Measurements from ENCODE around the gene CDH23. TPM values are rescaled to one million over a fixed set of nuclear protein-coding genes. Genes with fewer than 3 reads are reported as not detected.
"Not testable (repeated sequence)": the region's sequence is repeated elsewhere in the genome, so short reads cannot be mapped to it uniquely, and the experiment has no call there.

Gene CDH23
- total RNA-seq, 1 experiment from 2014 or later, result 0.37 TPM

- DNase-seq (ENCODE audit: low spot score), result no peak
Observed at GRCh38 chr10:71850021-71850742, 453.5 kb downstream of the CDH23 start.

GRCh38 chr10:71850743-71851464, 454.2 kb downstream of the CDH23 start, which contains the start of gene PSAP:
Gene PSAP (minus strand): TSS chr10:71851251. CDS start chr10:71851221, 30 bp downstream.
- peak; percentile 96 for DNase-seq (ENCODE audit: low spot score)

DNA sequence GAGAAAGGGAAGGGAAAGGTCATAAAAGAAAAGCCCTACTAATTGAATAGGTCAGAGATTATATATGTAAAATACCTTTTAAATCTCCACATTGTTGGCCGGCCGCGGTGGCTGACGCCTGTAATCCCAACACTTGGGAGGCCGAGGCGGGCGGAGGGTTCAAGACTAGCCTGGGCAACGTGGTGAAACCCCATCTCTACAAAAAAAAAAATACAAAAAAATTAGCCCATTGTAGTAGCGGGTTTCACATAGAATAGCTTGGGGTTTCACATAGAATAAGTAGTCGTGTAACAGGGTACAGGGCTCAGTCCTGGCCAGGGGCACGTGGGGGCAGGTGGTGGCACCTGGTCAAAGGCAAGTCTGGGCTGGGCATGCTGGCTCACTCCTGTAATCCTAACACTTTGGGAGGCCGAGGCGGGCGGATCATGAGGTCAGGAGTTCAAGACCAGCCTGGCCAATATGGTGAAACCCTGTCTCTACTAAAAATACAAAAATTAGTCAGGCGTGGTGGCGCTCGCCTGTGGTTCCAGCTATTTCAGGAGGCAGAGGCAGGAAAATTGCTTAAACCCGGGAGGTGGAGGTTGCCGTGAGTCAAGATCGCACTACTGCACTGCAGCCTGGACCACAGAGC, 454.9 kb downstream of the CDH23 start:
- not testable (repeated sequence) for DNase-seq (ENCODE audit: low spot score)

DNA sequence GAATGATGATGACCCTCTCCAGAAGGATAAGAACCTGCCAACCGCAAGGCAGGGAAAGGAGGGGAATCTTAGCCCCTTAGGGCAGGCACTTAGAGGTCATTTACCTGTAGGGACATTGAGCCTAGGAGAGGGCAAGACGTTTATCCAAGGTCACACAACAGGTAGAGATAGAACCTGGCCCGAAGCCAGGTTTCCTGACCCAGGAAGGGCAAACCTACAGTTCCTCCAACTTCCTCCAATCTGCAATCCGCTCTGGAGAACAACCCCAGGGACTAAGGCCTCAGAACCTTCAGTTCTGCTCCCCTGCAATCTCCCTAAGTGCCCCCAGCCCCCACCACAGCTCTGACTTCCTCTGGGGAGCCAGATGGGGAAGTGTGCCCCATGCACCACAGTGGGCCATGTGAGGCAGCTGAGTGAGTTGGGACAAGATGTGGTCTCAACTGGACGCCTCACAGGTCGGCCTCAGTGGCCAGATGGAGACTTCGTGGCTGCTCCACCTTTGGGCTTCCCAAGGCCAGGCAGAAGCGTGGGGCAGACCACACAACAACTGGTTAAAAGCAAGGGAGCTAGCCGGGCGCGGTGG, 455.7 kb downstream of the CDH23 start:
- no peak for DNase-seq (ENCODE audit: low spot score)

- no peak for DNase-seq (ENCODE audit: low spot score)
Observed at GRCh38 chr10:71854031-71854430, 457.3 kb downstream of the CDH23 start.

- DNase-seq (ENCODE audit: low spot score), result no peak
Observed at GRCh38 chr10:71856619-71857018, 459.9 kb downstream of the CDH23 start.

DNA sequence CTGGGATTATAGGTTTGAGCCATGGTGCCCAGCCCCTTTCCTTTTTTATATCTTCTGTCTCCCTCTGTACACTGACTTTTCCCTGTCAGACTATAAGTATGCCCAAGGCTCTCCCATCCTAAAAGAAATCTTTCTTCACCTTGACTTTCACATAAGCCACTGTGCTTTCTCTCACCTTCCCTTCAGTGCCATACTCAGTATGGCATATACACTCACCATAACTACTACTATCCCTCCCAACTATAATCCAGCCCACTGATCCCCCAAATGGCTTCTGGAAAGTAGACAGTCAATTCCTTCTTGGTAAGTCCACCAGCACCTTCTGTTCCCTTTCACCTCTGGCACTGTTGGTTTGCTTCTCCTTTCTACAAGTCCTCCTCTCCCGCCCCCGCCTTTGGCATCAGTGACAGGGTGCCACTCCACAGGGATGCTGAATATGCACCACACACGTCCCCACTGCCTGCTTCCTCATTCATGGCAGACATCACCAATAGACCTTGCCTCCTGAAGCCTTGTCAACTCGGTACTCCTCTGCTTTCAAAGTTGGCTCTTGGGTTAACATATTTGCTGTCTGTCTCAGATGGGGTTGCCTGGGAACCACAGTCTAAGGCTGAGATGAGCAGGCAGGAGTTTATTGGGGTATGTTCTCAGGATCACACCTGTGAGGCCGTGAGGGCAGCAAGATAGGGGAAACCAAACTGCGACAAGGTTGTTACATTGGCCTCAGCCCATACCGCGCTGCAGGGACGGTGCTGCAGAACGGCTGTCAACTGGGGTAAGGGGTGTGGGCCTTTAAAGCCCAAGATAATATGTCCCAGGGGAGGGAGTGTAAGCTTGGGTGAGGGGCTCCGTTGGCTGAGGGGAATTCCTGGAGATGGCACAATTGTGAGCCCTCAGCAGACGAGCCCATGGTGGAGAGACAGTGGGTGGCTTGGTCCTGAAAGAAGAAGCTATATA, 461.5 kb downstream of the CDH23 start:
- DNase-seq (ENCODE audit: low spot score), result no peak

- DNase-seq (ENCODE audit: low spot score), result peak; percentile 99
Observed at GRCh38 chr10:71860243-71861029, 463.7 kb downstream of the CDH23 start.

- DNase-seq (ENCODE audit: low spot score), result no peak
Observed at GRCh38 chr10:71863203-71863602, 466.5 kb downstream of the CDH23 start.

DNA sequence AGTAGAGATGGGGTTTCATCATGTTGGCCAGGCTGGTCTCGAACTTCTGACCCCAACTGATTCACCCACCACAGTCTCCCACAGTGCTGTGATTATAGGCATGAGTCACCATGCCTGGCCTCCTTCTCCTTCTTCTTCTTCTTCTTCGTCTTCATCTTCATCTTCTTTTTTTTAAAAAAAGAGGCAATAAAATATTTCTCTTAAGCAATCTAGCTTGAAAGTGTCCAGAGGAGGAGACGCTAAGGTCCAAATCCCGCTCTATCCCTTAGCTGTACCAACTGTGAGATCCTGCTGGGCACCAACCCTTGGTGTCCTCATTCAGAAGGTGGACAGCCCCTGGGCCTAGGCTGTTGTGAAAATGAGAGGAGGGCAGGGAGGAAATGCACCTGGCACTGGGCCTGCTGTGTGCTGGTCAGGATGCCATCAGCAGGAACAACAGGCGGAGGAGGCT, 468.2 kb downstream of the CDH23 start:
- peak; percentile 43 for DNase-seq (ENCODE audit: low spot score)

Other genes with a start within 250 kb of the CDH23 start
- 6.8 and 7.1 TPM in 2 replicates for gene UNC5B, start 184.3 kb upstream of the CDH23 start, total RNA-seq (2014; rRNA removed; shearing (Covaris generic))
- 2.1 and 3.3 TPM in 2 replicates for gene SLC29A3, start 77.7 kb upstream of the CDH23 start, total RNA-seq (2014; rRNA removed; shearing (Covaris generic))

All from H4 (cell line).